NCI-H82 treated with DMSO at 0.1 percent for 48 hours (cell line): ENCODE measurements around the gene GATA3.

ENCODE experiments used
- DNase-seq: peaks from one replicate; lab custom pipeline; 2025; ENCODE audit not compliant: unreplicated experiment; lab: John Stamatoyannopoulos, UW

Gene GATA3

DNA sequence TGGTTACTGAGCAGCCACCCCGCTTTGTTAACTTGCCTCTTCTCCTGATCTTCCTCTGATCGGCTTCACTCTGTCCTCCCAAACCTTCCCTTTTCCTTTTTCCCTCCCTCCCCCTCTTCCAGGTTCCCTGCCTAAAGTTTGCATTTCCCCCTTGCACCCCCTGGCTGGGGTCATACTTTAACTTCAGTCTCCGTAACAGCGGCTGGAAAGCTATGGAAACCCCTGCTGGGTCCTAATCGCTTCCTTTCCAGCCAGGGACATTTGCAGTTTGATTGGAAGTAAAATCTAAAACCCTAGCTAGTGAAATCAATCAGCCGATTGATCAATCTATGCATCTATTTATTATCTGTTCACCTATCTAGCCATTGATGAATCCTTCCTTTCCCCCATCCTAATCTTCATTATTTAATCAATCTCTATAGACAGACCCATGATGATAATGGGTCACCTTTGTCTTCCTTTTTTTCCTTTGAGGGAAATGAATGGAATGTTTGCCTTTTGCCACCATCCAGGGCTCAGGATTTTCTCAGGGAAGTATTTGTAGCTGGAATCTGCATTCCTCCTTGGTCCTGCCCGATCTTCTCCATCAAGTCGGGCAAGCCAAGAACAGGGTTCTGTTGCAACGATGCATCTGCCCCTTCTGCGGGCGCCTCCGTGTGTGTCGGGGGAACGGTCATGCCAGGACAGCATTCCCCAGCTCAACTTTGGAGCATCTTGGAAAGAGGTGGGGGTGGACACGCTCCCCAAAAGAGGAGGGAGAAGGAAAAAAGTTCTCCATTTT lies 8.8 kb downstream of the GATA3 start:
- DNase-seq, result no peak

DNA sequence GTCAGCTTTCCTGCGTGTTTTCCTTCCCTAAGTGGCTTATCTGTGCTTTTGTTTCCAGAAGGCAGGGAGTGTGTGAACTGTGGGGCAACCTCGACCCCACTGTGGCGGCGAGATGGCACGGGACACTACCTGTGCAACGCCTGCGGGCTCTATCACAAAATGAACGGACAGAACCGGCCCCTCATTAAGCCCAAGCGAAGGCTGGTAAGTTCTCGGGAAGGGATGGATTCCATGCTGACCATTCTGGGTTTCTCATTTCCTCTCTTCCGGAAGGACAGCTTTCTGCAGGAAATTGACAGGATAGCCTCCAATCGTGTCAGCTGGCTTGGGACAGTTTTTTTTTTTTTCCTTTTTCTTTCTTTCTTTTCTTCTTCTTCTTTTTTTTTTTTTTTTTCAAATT lies 9.4 kb downstream of the GATA3 start:
- DNase-seq, result no peak

DNA sequence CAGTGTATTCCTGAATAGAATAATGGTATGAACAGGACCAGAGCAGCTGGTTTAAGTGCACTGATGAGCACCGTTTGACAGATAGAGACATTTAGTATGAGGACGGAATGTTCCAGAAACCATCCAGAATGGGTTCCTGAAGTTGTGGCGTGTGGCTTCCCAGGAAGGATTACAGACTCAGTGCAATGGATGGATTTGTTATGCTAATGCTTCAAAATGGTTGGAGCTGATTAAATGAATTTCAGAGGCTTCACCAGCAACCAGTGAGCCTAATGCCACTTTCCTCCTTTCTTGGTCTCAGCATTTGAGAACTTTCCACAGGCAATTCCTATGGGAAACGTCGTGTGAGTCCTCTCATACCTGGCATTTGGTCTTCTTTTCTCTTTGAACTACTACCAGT lies 9.9 kb downstream of the GATA3 start:
- no peak for DNase-seq

DNA sequence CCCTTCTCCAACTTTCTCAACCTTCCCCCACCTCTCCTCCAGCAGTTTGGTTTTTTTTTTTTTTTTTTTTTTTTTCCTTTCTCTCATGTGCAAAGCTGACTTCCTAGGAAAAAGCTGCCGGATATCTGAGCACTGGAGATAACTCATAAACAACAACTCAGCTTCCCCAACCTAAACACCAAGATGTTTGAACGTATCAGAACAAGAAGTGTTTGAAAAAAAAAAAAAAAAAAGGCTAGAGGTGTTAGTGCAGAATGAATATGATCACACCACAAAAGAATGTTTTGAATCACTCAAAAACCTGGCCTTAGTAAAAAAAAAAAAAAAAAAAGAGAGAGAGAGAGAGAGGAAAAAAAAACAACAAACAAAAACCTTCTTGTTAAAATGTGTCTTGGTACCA lies 11.2 kb downstream of the GATA3 start:
- DNase-seq, result no peak

DNA sequence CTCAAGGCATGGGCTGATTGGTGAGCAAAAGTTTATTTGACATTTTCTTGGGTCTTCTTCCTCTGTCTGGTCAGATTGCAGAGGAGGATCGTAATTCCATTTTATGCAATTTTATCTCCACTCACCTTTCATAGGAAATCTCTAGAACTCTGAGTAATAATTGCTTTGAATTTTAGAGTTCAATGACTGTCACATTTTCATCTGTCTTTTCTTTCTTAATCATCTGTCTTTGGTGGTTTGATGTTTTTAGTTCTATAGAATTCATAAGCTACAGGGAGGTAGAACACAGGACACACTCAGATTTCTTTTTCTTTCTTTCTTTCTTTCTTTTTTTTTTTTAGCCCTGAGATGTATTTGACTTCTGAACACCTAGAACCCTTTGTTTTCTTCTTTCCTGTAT lies 11.6 kb downstream of the GATA3 start:
- no peak for DNase-seq

DNA sequence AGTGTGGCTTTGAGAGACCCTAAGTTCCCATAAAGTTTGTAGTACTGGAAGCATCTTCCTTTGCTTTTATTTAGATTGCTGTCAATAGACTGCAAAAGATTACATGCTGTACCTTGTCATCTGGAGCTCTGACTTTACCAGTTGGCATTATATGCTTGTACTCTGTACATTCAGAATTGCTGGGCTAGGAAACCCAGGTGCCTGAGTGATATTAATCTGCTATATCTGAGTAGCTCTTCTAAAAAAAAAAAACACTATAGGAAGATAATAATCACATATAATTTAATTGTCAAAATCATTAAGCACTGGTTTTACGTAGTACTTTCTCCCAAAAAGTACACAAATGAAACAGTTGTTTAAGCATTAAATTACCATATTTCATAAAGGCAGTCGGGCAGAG lies 12.3 kb downstream of the GATA3 start:
- no peak for DNase-seq

DNA sequence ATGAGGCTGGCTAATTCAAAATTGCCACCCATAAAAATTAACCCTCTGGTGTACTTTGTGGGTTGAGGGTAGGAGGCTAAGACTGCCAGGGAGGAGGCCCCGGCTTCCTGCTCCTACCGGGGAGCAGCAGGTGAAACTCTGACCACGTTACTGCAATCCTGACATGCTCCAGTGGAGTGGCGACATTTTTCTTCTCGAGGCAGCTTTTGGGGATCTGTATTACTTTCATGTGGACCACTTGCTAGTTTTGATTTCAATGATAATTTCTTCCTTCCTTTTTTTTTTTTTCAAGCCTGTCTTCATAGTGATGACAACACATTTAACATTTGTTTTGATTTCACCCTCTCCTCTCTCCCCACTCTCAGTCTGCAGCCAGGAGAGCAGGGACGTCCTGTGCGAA lies 14.6 kb downstream of the GATA3 start:
- no peak for DNase-seq

DNA sequence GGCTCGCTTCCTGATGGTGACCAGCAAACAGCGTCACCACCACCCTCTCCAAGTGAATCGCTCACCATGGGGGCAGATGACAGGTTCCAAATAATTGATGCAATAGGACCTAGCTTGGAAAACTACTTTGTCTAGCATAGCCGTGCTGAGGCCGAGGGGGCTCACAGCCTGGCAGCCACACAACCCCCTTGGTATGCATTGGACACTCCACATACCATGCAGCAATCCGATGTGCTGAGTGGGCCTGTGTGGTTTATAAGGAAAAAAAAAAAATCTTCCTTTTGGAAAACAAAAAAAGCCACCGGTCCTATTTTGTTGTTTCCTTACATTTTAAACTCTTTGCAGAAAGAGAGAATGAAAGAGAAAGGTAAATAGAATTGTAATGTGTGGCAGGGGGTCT lies 15.1 kb downstream of the GATA3 start:
- DNase-seq, result no peak

DNA sequence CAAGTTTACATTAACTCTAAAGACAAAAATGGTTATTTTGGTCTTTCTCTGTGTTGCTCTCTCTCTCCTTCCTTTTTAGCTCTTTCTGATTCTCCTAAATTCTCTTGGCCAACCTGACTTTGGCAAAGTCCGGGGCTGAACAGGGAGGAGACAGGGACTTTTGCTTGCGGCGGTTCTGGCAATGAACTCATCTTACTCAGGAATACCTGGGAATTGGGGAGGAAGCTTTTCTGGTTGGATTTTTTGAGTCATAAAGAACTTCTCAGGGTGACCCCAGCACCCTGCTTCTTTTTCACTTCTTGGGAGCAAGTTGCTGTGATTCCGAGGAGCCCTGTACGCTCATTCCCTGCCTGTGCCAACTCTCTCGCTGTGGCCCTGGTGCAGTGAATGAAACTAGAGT lies 16.0 kb downstream of the GATA3 start:
- DNase-seq, result no peak

DNA sequence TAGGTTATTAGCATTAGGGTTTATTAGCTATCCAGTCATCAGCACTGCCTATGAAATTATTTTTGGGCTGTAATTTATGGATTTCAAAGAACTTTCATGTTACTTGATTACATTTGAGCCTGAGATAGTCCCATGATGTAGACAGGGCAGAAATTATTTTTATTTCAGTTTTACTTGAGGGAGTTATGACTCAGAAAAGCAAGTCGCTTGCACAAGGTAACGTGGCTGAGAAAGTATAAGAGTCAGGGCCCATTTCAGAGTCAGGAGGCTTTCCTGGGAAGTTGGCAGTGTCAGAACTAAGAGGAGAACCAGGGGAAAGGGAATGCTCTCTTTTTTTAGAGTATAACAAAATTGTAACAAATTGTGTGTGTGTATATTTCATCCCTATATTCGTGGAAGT lies 16.5 kb downstream of the GATA3 start:
- no peak for DNase-seq

DNA sequence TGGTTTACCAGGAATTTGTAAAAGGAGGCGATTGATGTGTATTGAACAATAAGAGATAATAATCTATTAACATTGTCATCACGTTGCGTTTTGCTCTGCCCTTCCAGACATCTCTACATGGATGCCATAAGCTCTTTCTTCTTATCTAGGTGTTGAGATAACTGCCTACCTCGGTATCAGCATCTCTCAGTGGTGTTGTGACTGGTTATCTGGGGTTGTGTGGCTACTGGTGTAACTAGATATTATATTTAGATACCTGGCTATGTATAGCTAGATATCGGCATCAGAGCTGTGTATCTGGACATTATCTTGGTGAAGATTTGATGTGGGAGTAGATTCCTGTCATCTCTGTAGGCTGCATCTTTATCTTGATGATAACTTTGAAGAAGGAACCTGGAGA lies 17.2 kb downstream of the GATA3 start:
- DNase-seq, result no peak

DNA sequence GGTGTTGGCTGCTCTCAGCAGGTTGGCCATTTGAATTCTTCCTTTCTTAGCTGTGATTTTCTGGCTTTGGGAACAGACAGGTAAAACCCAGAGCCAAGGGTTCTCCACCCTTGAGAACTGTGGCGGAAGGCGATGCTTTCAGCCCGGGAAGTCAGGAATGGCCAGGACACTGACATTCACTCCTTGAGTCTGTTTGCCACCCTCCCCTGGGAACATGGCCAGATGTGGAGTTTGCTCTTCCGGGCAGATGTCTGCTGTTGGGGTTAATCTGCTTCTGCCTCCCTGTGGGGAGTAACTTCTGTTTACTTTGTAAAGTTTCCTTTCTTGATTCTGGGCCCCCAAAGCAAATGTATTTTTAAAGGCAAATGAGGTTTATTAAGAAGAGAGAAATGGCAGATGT lies 17.7 kb downstream of the GATA3 start:
- no peak for DNase-seq

DNA sequence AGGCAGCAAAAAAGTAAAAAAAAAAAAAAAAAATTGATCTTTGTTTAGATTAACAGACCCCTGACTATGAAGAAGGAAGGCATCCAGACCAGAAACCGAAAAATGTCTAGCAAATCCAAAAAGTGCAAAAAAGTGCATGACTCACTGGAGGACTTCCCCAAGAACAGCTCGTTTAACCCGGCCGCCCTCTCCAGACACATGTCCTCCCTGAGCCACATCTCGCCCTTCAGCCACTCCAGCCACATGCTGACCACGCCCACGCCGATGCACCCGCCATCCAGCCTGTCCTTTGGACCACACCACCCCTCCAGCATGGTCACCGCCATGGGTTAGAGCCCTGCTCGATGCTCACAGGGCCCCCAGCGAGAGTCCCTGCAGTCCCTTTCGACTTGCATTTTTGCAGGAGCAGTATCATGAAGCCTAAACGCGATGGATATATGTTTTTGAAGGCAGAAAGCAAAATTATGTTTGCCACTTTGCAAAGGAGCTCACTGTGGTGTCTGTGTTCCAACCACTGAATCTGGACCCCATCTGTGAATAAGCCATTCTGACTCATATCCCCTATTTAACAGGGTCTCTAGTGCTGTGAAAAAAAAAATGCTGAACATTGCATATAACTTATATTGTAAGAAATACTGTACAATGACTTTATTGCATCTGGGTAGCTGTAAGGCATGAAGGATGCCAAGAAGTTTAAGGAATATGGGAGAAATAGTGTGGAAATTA lies 19.4 kb downstream of the GATA3 start:
- no peak for DNase-seq

DNA sequence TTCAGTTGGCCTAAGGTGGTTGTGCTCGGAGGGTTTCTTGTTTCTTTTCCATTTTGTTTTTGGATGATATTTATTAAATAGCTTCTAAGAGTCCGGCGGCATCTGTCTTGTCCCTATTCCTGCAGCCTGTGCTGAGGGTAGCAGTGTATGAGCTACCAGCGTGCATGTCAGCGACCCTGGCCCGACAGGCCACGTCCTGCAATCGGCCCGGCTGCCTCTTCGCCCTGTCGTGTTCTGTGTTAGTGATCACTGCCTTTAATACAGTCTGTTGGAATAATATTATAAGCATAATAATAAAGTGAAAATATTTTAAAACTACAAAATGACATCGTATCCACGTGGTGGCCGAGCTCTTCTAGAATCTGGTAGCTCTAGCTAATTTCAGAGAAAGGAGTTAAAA lies 20.4 kb downstream of the GATA3 start:
- DNase-seq, result no peak

DNA sequence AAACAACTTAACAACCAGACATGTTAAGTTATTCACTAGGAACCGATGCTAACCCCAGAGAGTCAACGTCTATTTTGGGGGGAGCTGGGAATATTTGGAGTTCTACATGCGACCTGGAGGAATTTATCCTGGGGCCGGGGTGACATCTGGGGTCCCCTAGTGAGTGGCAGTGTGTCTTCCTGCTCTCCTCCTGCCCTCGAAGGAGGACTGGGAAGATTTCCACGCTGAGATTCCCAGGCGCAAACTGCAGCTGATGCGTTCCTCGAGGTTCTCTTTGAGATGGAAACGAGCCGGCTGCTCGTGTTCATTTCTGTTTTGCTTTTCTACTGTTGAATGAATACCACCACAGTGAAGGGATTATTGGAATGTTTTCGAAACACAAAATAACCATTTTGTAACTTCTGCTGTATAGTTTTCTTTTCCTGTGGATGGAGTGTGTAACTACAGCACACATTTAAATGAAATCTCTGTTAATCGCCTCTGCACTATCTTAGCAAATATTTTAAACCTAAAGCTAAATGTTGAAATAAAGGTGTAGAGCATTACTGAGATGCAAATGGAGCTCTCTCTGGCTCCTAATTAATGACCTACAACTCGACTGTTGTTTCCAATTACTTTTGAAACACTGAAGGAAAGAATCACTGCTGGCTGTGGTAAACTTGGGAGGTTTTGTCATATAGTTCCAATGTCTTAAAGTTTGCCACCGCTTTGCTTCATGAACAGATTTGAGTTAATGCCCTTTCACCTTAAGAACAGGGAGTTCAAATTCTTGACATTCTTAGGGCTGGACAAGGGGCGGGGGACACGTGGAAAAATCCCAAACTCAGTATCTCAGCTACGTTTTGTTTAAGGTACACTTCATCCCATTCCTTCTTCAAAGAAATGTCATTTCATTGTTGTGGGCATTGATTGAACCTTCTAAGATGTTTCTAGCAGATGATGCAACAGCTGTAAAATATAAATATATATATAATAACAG lies 21.1 kb downstream of the GATA3 start:
- no peak for DNase-seq

DNA sequence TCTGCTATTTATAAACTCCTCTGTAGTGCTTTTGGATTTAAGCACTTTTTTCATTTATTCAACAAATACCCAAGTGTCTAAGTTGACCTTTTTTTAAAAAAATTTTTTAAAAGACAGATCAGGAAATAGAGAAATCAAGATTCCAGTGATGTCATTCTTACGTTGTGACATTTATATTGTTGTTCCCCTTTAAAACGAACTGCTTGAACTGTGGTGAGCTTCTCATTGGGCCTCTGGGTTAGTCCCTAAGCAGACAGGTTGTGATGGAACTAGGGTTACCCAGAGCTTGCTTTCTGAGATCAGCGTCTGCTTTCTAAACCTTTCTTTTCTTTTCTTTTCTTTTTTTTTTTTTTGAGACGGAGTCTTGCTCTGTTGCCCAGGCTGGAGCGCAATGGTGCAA lies 22.4 kb downstream of the GATA3 start:
- no peak for DNase-seq

DNA sequence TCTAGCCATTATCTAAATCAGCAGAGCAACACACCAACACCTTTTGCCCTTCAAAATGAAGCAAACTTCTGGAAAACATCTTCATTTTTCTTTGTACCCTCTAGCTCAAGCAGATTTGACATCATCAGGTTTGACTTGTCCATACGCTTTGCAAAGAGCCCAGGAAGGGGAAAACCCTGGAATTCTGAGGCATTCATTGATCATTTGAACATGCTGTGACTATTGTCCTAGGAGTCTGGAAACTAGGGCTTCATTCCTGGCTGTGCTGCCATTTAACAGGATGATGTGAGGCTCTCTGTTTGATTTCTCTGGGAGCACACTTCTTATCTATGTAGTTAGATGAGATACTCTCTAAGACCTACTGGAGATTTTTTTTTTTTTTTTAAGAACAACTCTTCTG lies 23.5 kb downstream of the GATA3 start:
- no peak for DNase-seq

DNA sequence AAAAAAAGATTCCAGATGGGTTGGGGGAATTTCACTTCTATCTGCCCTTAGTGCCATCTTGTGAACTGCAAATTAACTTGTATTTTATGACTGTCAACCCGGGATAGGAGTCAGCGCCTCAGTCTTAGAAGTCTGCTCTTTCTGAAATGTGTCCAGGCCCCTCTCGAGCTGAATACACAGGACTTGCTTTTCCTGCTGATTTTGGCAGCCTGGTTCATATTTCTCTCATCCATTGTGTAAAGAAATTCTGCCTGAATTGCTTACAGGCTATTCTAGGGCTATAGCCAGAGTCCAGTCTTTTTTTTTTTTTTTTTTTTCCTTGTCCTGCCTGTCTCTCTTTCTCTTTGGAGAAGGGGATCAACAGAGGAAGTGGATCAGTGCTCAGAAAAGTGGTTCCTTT lies 24.6 kb downstream of the GATA3 start:
- DNase-seq, result no peak

DNA sequence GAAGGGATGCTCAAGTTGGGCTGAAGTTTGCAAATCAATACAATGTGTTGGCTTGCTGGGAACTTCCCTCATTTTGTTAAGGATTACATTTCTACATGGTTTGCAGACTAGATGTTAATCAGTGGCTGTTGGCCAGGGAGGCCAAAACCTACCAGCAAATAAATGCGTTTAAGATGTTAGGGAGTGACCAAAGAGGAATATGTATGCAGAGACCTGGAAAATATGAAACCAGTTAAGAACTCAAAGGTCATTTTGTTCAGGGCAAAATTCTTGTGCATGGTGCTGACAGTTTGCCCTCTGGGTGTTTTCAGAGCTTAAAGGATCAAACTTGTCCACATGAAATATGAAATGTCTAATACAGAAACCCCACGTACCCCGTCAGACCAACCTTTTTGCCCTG lies 30.3 kb downstream of the GATA3 start:
- DNase-seq, result no peak

DNA sequence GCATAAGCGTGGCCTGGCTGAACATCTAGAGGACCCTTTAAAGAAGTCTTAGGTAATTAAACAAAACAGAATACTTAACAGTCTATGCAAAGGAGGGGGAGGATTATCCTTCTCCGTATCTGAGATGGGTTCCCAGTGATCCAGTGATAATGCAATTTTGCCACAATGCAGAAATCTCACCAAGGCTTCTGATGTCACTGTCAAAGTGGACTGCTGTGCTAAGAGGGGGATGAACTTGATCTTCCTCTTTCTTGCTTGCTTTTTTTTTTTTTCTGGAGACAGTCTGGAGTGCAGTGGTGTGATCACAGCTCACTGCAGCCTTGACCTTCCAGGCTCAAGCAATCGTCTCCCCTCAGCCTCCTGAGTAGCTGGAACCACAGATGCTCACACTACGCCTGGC lies 30.8 kb downstream of the GATA3 start:
- DNase-seq, result no peak

DNA sequence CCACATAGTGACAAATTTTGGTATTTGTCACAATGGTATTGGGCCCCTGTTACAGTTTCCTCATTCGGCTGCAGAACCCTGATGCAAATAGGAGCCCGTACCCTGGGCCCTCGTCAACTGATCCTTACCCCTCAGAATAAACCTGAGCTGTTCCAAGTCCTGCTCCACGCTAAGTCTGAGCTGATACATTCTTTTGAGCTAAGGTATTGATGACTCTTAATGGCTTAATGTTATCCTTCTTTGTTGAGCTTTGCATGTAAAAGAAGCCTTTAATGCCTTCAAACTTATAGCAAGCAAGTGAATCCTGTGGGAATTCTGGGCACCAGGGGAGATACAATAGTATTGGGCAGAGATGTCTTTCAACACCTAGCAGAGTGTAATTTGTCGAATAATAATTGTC lies 31.8 kb downstream of the GATA3 start:
- no peak for DNase-seq

DNA sequence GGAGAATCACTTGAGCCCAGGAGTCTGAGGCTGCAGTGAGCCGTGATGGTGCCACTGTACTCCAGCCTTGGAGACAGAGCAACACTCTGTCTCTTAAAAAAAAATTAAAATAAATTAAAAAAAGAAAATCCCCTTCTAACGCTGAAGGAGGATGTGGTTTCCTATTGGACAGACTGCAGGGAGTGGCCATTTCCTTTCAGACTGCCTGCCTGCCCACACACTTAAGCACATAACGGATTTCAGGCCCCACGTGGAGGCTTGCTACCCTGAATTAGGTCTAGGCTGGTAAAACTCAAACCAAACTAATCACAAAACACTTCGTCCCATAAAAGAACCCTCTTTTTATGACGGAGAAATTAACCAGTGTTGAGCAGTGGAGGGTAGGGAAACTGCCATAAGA lies 34.0 kb downstream of the GATA3 start:
- no peak for DNase-seq
